NCI-H1436 (cell line): ENCODE results near the gene CLDN19.
"Not testable (repeated sequence)": the region's sequence is repeated elsewhere in the genome, so short reads cannot be mapped to it uniquely, and the experiment has no call there.

Source experiments
- DNase-seq: peaks from one replicate; lab custom pipeline; 2025; lab: John Stamatoyannopoulos, UW

The CLDN19 gene

GRCh38 chr1:42759114-42759513 is 19.1 kb upstream of the CLDN19 start:
- DNase-seq, result no peak

- no peak for DNase-seq
Observed at GRCh38 chr1:42758641-42759040, 18.6 kb upstream of the CLDN19 start.

GRCh38 chr1:42757892-42758275 is 17.8 kb upstream of the CLDN19 start:
- DNase-seq, result no peak

GRCh38 chr1:42756956-42757891 is 17.2 kb upstream of the CLDN19 start:
- DNase-seq, result no peak

- no peak for DNase-seq
Observed at GRCh38 chr1:42753070-42753469, 13.0 kb upstream of the CLDN19 start.

- no peak for DNase-seq
Observed at GRCh38 chr1:42752284-42752683, 12.2 kb upstream of the CLDN19 start.

- not testable (repeated sequence) for DNase-seq
Observed at GRCh38 chr1:42751511-42752070, 11.6 kb upstream of the CLDN19 start.

- no peak for DNase-seq
Observed at GRCh38 chr1:42750041-42750440, 10.0 kb upstream of the CLDN19 start.

GRCh38 chr1:42748461-42749410 is 8.7 kb upstream of the CLDN19 start:
- DNase-seq, result no peak

- DNase-seq, result no peak
Observed at GRCh38 chr1:42748021-42748420, 8.0 kb upstream of the CLDN19 start.

- DNase-seq, result no peak
Observed at GRCh38 chr1:42747125-42747524, 7.1 kb upstream of the CLDN19 start.

GRCh38 chr1:42746436-42747105 is 6.5 kb upstream of the CLDN19 start:
- no peak for DNase-seq

GRCh38 chr1:42745851-42746250 is 5.8 kb upstream of the CLDN19 start:
- no peak for DNase-seq

- no peak for DNase-seq
Observed at GRCh38 chr1:42744148-42744413, 4.0 kb upstream of the CLDN19 start.

- DNase-seq, result no peak
Observed at GRCh38 chr1:42743317-42744147, 3.5 kb upstream of the CLDN19 start.

GRCh38 chr1:42742617-42743316 is 2.7 kb upstream of the CLDN19 start:
- no peak for DNase-seq

- no peak for DNase-seq
Observed at GRCh38 chr1:42742141-42742540, 2.1 kb upstream of the CLDN19 start.

GRCh38 chr1:42741706-42742105 is 1.7 kb upstream of the CLDN19 start:
- DNase-seq, result no peak

GRCh38 chr1:42740851-42741580 is 980 bp upstream of the CLDN19 start:
- DNase-seq, result no peak

GRCh38 chr1:42738678-42739226 is 1.3 kb downstream of the CLDN19 start:
- DNase-seq, result no peak
